Smooth muscle cell (in vitro differentiated cells): ENCODE measurements around the gene PSMB2. TPM values are rescaled to one million over a fixed set of nuclear protein-coding genes. Genes with fewer than 3 reads are reported as not detected.

Experiments used
- DNase-seq: peaks from one replicate; lab custom pipeline; 2025; ENCODE audit not compliant: unreplicated experiment; lab: John Stamatoyannopoulos, UW
- H2AFZ ChIP-seq: fragments of 200-600 bp; sonication (generic); 2 replicates; pipeline ENCODE4 v1.6.0; 2016; ENCODE audit warnings: antibody characterized with exemption, low read depth, mild to moderate bottlenecking
- H3F3A ChIP-seq: fragments of 200-600 bp; sonication (generic); 2 replicates; pipeline ENCODE4 v1.6.0; 2017; ENCODE audit warnings: antibody characterized with exemption, low read depth
- H3K27ac ChIP-seq: fragments of 200-600 bp; sonication (generic); 2 replicates; pipeline ENCODE4 v1.5.1; 2016; ENCODE audit warnings: low read depth, mild to moderate bottlenecking
- H3K27me3 ChIP-seq: fragments of 200-600 bp; sonication (generic); 2 replicates; pipeline ENCODE4 v1.6.1; 2016; ENCODE audit warnings: low read depth, mild to moderate bottlenecking
- H3K36me3 ChIP-seq: fragments of 200-600 bp; sonication (generic); 2 replicates; pipeline ENCODE4 v1.5.1; 2016; ENCODE audit warnings: low read depth
- H3K4me1 ChIP-seq: fragments of 200-600 bp; sonication (generic); 2 replicates; pipeline ENCODE4 v1.5.1; 2016; ENCODE audit warnings: low read depth
- H3K4me2 ChIP-seq: fragments of 200-600 bp; sonication (generic); 2 replicates; pipeline ENCODE4 v1.6.0; 2016; ENCODE audit warnings: mild to moderate bottlenecking
- H3K4me3 ChIP-seq: fragments of 200-600 bp; sonication (generic); 2 replicates; pipeline ENCODE4 v1.5.1; 2016; ENCODE audit warnings: mild to moderate bottlenecking
- H3K79me2 ChIP-seq: fragments of 200-600 bp; sonication (generic); 2 replicates; pipeline ENCODE4 v1.6.0; 2016; ENCODE audit warnings: low read depth, mild to moderate bottlenecking
- H3K9ac ChIP-seq: fragments of 200-600 bp; sonication (generic); 2 replicates; pipeline ENCODE4 v1.6.0; 2016; ENCODE audit warnings: low read depth
- H3K9me3 ChIP-seq: fragments of 200-600 bp; sonication (generic); replicated peaks from 2 replicates; pipeline ENCODE4 v1.5.1; 2016; ENCODE audit warnings: low read depth
- H4K20me1 ChIP-seq: fragments of 200-600 bp; sonication (generic); 2 replicates; pipeline ENCODE4 v1.6.0; 2016; ENCODE audit warnings: low read depth
- CTCF ChIP-seq: fragments of 200-600 bp; sonication (generic); IDR thresholded peaks from 2 replicates; pipeline ENCODE4 v1.5.1; 2017; ENCODE audit warnings: borderline replicate concordance, mild to moderate bottlenecking, antibody characterized with exemption; ENCODE audit not compliant: insufficient read depth, poor library complexity, severe bottlenecking
- WGBS: methylation state at CpG from one replicate; pipeline ENCODE4 v1.1.7; 2016; ENCODE audit warnings: low lambda C conversion rate; 5-methylcytosine and 5-hydroxymethylcytosine counted together
- polyA plus RNA-seq: library from polyadenylated mRNA; unstranded; fragments of >200 nt; fragmentation: Nextera tagmentation; extraction: Ambion mirVana; gene quantifications from 2 replicates; pipeline ENCODE4 v1.2.1, GENCODE V29; 2016
- total RNA-seq: library from RNA; depleted of rRNA; stranded (reverse); fragments of >200 nt; gene quantifications from 2 replicates; pipeline ENCODE4 v1.2.3, GENCODE V29; 2014

PSMB2 gene
- total and polyA plus RNA-seq, 2 experiments from 2014 or later = 51.6 to 110 TPM

DNA sequence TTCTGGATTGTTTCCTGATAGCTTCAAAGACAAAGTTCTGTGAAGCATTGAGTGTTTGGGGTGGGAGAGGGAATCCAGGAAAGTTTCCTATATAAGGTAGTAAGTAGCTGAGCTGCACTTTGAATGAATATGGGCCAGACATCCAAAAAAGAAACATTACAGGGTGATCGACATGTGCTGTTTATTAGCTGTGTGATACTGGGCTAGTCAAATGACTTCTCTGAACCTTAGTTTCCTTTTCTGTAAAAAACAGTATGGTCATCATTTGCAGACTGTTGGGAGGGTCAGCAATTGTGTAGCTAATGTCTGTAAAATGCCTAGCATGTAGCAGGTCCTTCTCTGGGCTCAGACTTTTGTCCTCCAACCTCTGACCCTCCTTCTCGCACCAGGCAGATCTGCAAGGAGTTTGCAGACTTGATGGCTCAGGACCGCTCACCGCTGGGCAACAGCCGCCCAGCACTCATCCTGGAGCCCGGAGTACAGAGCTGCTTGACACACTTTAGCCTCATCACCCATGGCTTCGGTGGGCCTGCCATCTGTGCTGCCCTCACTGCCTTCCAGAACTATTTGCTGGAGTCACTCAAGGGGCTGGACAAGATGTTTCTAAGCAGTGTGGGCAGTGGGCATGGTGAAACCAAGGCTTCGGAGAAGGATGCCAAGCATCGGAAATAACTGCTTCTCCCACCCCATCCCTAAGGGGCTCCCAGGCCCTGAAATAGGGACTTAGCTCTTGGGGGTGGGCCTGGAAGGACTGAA lies 47.1 kb downstream of the PSMB2 start:
- no peaks in the 10 kb centered on the region for H3F3A ChIP-seq
- no peaks in the 10 kb centered on the region for H3K27me3 ChIP-seq
- H3K4me1 ChIP-seq = no peaks in the 10 kb centered on the region
- 97% methylated on average over 9 of the region's 9 CpGs for WGBS
- H3K27ac ChIP-seq = no peak overlapping the region
- no peak for TF ChIP-seq CTCF
- H3K4me3 ChIP-seq = no peak overlapping the region
- DNase-seq = no peak
- H4K20me1 ChIP-seq = no peaks in the 10 kb centered on the region
- H3K9me3 ChIP-seq = no peaks in the 10 kb centered on the region
- no peak overlapping the region for H3K4me2 ChIP-seq
- H2AFZ ChIP-seq = no peak overlapping the region
- H3K79me2 ChIP-seq = no peaks in the 10 kb centered on the region
- H3K36me3 ChIP-seq = no peaks in the 10 kb centered on the region
- no peak overlapping the region for H3K9ac ChIP-seq

GRCh38 chr1:35592991-35593769 lies 48.1 kb downstream of the PSMB2 start:
- no peak overlapping the region for H3K4me2 ChIP-seq
- no peaks in the 10 kb centered on the region for H3K27me3 ChIP-seq
- DNase-seq = no peak
- no peak overlapping the region for H2AFZ ChIP-seq
- no peaks in the 10 kb centered on the region for H3K79me2 ChIP-seq
- WGBS = 72% methylated on average over 8 of the region's 8 CpGs
- H4K20me1 ChIP-seq = no peaks in the 10 kb centered on the region
- H3K27ac ChIP-seq = no peak overlapping the region
- TF ChIP-seq CTCF = no peak
- no peaks in the 10 kb centered on the region for H3K4me1 ChIP-seq
- H3K4me3 ChIP-seq = no peak overlapping the region
- H3K36me3 ChIP-seq = no peaks in the 10 kb centered on the region
- no peaks in the 10 kb centered on the region for H3F3A ChIP-seq
- H3K9ac ChIP-seq = no peak overlapping the region
- no peaks in the 10 kb centered on the region for H3K9me3 ChIP-seq

GRCh38 chr1:35591211-35591610 lies 50.1 kb downstream of the PSMB2 start:
- no peak for TF ChIP-seq CTCF
- H3K27me3 ChIP-seq = no peaks in the 10 kb centered on the region
- no peak overlapping the region for H3K4me3 ChIP-seq
- H3K4me1 ChIP-seq = no peaks in the 10 kb centered on the region
- H3F3A ChIP-seq = no peaks in the 10 kb centered on the region
- WGBS = 93% methylated on average over 8 of the region's 8 CpGs
- no peak overlapping the region for H3K9ac ChIP-seq
- DNase-seq = no peak
- H4K20me1 ChIP-seq = no peaks in the 10 kb centered on the region
- no peaks in the 10 kb centered on the region for H3K36me3 ChIP-seq
- H3K4me2 ChIP-seq = no peak overlapping the region
- H3K9me3 ChIP-seq = no peaks in the 10 kb centered on the region
- no peaks in the 10 kb centered on the region for H3K79me2 ChIP-seq
- H2AFZ ChIP-seq = no peak overlapping the region
- H3K27ac ChIP-seq = no peak overlapping the region
